Measurements from ENCODE around the gene LYZL4. TPM values are rescaled to one million over a fixed set of nuclear protein-coding genes. Genes with fewer than 3 reads are reported as not detected.

The LYZL4 gene
- total RNA-seq, 1 experiment from 2014 or later, result not detected

GRCh38 chr3:42394579-42395288 is 15.7 kb downstream of the LYZL4 start (continued):
- TF ChIP-seq ZNF274 (IDR thresholded peaks at IDR 0.05; ENCODE audit: low read depth, low read length), result no peak
- no peak for TF ChIP-seq RAD21 (IDR thresholded peaks at IDR 0.05; ENCODE audit: low read depth)
- no peak for TF ChIP-seq ATF3 (IDR thresholded peaks at IDR 0.05)

GRCh38 chr3:42387802-42388651 is 22.4 kb downstream of the LYZL4 start:
- H3K27me3 ChIP-seq (ENCODE audit: insufficient read depth, low read length), result peaks cover 5% of the 10 kb centered on the region; the same call in 1 of the 2 replicates
- DNase-seq (ENCODE audit: low read depth, low spot score) (no peak), ATAC-seq (no peak)
- H3K4me1 ChIP-seq (ENCODE audit: control insufficient read depth in 1 of 2, insufficient read depth in 2 of 2, low read length in 2 of 2), result no peaks in the 10 kb centered on the region
- no peak overlapping the region for H3K9ac ChIP-seq (ENCODE audit: low read length)
- H3K9me2 ChIP-seq (ENCODE audit: insufficient read depth), result no peaks in the 10 kb centered on the region
- H3K4me2 ChIP-seq (ENCODE audit: low read length), result no peak overlapping the region
- no peak overlapping the region for H2AFZ ChIP-seq (ENCODE audit: low read depth, low read length, poor library complexity, severe bottlenecking)
- H3K9me3 ChIP-seq (ENCODE audit: control insufficient read depth in 1 of 2, insufficient read depth in 1 of 2, low read depth in 1 of 2, low read length in 2 of 2), result no peaks in the 10 kb centered on the region
- H3K79me2 ChIP-seq (ENCODE audit: insufficient read depth, low read length), result no peaks in the 10 kb centered on the region
- no peak overlapping the region for H3K27ac ChIP-seq (ENCODE audit: low read depth, low read length)
- no peaks in the 10 kb centered on the region for H4K20me1 ChIP-seq (ENCODE audit: insufficient read depth)
- no peaks in the 10 kb centered on the region for H3K36me3 ChIP-seq (ENCODE audit: control insufficient read depth in 1 of 2, insufficient read depth in 2 of 2, low read length in 2 of 2)
- POLR2A ChIA-PET, result interaction anchor here (0.9 kb wide), 1 partner anchor 10 kb away, joined by 3 read pairs; no protein-coding TSS in a partner anchor
- no TSS peak for BruUV-seq (replicated peaks)
- TF ChIP-seq RAD21 (IDR thresholded peaks at IDR 0.05; ENCODE audit: low read depth) (no peak), ZNF274 (IDR thresholded peaks at IDR 0.05; ENCODE audit: low read depth, low read length) (no peak), ZBTB33 (IDR thresholded peaks at IDR 0.05; ENCODE audit: extremely low read depth, insufficient replicate concordance, low read length) (no peak), POLR2AphosphoS5 (IDR thresholded peaks at IDR 0.05; ENCODE audit: low read depth, low read length) (no peak), EZH2 (IDR thresholded peaks at IDR 0.05) (no peak), SRF (IDR thresholded peaks at IDR 0.05; ENCODE audit: low read depth) (no peak), EGR1 (IDR thresholded peaks at IDR 0.05; ENCODE audit: low read depth) (no peak), CEBPB (IDR thresholded peaks at IDR 0.05; ENCODE audit: low read depth) (no peak), SP1 (IDR thresholded peaks at IDR 0.05; ENCODE audit: low read depth) (no peak), SIN3A (IDR thresholded peaks at IDR 0.05; ENCODE audit: low read depth) (no peak), EZH2phosphoT487 (IDR thresholded peaks at IDR 0.05; ENCODE audit: borderline replicate concordance) (no peak), CTCF (IDR thresholded peaks at IDR 0.05 in 2 of 3, conservative IDR thresholded peaks at IDR 0.05 in 1 of 3; ENCODE audit: borderline replicate concordance in 1 of 3, insufficient read depth in 1 of 3, low read depth in 2 of 3, low read length in 2 of 3) (no peak), ATF3 (IDR thresholded peaks at IDR 0.05) (no peak), POLR2A (IDR thresholded peaks at IDR 0.05; ENCODE audit: borderline replicate concordance, extremely low read depth, insufficient read depth, insufficient read length) (no peak), ELF1 (IDR thresholded peaks at IDR 0.05; ENCODE audit: borderline replicate concordance, low read depth) (no peak), TCF7L2 (IDR thresholded peaks at IDR 0.05; ENCODE audit: borderline replicate concordance, extremely low read depth, insufficient read depth, insufficient read length) (no peak)
- no peak overlapping the region for H3K4me3 ChIP-seq (replicated peaks in 1 of 2; ENCODE audit: low read depth in 1 of 2, low read length in 2 of 2)
- CTCF ChIA-PET, result no interaction called here
- intact Hi-C loops (cut with micrococcal nuclease), result no loop called here
- RAD21 ChIA-PET (ENCODE audit: low non-redundant PET in 1 of 2, low total read pairs in 2 of 2, uncharacterized antibody in 2 of 2, unreplicated experiment in 2 of 2), result no interaction called here
